ENCODE measurements around the gene SLC44A3. TPM values are rescaled to one million over a fixed set of nuclear protein-coding genes. Genes with fewer than 3 reads are reported as not detected.

The SLC44A3 gene
- total and polyA plus RNA-seq, 4 donors = 9.3 to 31.8 (median 11.6) TPM

DNA sequence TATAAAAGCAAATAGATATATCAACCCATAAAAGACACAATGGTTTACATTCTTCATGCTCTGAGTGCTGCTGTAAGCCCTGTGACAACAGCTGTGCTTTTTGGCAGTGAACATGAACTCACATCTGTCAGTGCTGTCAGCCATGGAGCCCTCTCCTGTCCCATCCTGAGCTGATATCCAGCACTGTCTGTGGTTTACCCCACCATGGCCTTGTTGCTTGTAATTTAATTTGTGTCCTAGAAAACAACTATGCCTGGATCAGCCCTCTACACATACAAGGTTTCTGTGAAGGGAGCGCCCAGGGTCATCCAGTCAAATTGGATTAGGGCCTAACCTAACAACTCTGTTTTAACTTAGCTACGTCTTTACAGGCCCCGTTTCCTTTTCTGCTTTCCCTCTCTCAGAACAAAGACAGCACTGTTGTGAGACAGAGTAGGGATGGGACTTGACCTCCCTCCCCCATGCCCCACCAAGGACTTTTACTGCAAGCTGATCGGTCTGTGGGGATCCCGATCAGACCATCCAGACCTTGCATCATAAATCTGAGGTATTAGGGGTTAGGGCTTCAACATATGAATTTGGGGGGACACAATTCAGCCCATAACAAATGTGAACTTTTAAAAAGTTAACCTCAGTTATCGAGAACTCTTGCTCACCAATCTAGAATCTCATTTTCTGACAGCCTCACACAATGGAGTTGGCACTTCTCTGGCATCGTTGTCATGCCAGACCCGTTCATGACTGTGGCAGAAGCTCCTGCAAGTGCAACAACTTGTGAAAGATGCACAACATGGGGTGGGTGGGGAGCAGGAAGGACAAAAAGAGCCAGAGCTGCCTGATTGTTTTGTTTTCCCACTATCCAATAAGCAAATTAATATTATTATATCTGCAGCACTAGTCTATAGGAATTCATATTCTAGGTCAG is 16.4 kb upstream of the SLC44A3 start:
- peaks cover 0 to 36% (median 3%) of the 10 kb centered on the region in 5 donors for H3K4me1 ChIP-seq (ENCODE audit: control insufficient read depth in 5 of 5, insufficient read depth in 5 of 5, low read length in 5 of 5)
- ATAC-seq (ENCODE audit: insufficient read depth, low FRiP score) (no peak), DNase-seq (peak; percentile 71 to 89 (median 83))
- H3K36me3 ChIP-seq (ENCODE audit: control insufficient read depth in 4 of 4, insufficient read depth in 4 of 4, low read length in 4 of 4) = no peaks in the 10 kb centered on the region
- 78 to 87% methylated on average over 8 of the region's 8 CpGs for WGBS, 2 donors
- H3K9ac ChIP-seq (ENCODE audit: insufficient read depth in 1 of 2, low read length in 2 of 2) = no peak overlapping the region
- no peak overlapping the region for H3K4me3 ChIP-seq
- H3K27ac ChIP-seq (ENCODE audit: low read depth in 1 of 2, low read length in 1 of 2) = no peak overlapping the region
- H3K27me3 ChIP-seq (ENCODE audit: control insufficient read depth in 3 of 3, insufficient read depth in 3 of 3, low read length in 2 of 3) = no peaks in the 10 kb centered on the region
- H3K9me3 ChIP-seq (ENCODE audit: control insufficient read depth in 4 of 4, insufficient read depth in 3 of 4, low read length in 3 of 4) = no peaks in the 10 kb centered on the region
- TF ChIP-seq, protein P1, sequence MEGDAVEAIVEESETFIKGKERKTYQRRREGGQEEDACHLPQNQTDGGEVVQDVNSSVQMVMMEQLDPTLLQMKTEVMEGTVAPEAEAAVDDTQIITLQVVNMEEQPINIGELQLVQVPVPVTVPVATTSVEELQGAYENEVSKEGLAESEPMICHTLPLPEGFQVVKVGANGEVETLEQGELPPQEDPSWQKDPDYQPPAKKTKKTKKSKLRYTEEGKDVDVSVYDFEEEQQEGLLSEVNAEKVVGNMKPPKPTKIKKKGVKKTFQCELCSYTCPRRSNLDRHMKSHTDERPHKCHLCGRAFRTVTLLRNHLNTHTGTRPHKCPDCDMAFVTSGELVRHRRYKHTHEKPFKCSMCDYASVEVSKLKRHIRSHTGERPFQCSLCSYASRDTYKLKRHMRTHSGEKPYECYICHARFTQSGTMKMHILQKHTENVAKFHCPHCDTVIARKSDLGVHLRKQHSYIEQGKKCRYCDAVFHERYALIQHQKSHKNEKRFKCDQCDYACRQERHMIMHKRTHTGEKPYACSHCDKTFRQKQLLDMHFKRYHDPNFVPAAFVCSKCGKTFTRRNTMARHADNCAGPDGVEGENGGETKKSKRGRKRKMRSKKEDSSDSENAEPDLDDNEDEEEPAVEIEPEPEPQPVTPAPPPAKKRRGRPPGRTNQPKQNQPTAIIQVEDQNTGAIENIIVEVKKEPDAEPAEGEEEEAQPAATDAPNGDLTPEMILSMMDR (IDR thresholded peaks at IDR 0.05; ENCODE audit: control extremely low read depth, extremely low read depth) = no peak

DNA sequence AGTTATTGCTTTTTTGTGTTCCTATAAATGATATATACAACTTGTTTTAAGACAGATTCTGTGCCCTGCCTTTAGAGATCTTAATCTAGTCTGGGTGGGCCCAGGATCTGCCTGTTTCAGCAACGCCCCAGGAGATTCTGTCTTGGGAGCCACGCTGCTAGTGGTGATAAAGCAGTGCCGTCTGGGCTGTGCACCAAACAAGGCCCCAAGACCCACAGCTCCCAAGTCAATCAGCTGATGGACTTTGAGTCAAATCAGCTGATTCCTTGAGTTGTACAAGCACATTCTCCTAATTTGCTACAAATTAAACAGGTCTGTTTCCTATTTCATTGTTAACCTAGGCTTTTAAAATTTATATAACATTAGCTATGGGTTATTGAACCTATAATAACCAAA is 15.7 kb upstream of the SLC44A3 start:
- H3K9me3 ChIP-seq (ENCODE audit: control insufficient read depth in 4 of 4, insufficient read depth in 3 of 4, low read length in 3 of 4) = no peaks in the 10 kb centered on the region
- no peak overlapping the region for H3K4me3 ChIP-seq
- TF ChIP-seq, protein P1 (IDR thresholded peaks at IDR 0.05; ENCODE audit: control extremely low read depth, extremely low read depth) = no peak
- H3K36me3 ChIP-seq (ENCODE audit: control insufficient read depth in 4 of 4, insufficient read depth in 4 of 4, low read length in 4 of 4) = no peaks in the 10 kb centered on the region
- 85 to 94% methylated on average over 3 of the region's 3 CpGs for WGBS, 2 donors
- DNase-seq (no peak), ATAC-seq (ENCODE audit: insufficient read depth, low FRiP score) (no peak)
- no peak overlapping the region for H3K27ac ChIP-seq (ENCODE audit: low read depth in 1 of 2, low read length in 1 of 2)
- H3K9ac ChIP-seq (ENCODE audit: insufficient read depth in 1 of 2, low read length in 2 of 2) = no peak overlapping the region
- peaks cover 0 to 36% (median 3%) of the 10 kb centered on the region in 5 donors for H3K4me1 ChIP-seq (ENCODE audit: control insufficient read depth in 5 of 5, insufficient read depth in 5 of 5, low read length in 5 of 5)
- no peaks in the 10 kb centered on the region for H3K27me3 ChIP-seq (ENCODE audit: control insufficient read depth in 3 of 3, insufficient read depth in 3 of 3, low read length in 2 of 3)

DNA sequence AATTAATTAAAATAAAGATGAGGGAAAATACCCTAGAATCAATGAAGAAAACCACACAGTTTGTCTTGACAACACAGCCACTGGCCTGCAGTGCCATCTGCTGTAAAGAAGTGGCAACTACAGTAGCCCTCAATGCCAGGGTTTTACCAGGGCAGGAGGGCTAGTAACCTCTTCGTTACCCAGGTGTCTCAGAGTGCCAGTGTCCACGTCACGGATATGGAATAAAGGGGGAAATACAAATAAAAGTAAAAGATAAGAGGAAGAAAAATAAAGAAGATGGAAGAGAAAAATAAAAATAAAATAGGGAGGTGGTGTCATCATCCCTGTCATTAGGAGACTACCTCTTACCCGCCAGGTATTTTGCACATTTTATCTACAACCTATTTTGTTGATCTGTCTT is 14.2 kb upstream of the SLC44A3 start:
- WGBS, 2 donors = 21 to 22% methylated on average over 4 of the region's 4 CpGs
- no peak for ATAC-seq (ENCODE audit: insufficient read depth, low FRiP score)
- no peak overlapping the region for H3K27ac ChIP-seq (ENCODE audit: low read depth in 1 of 2, low read length in 1 of 2)
- no peaks in the 10 kb centered on the region for H3K36me3 ChIP-seq (ENCODE audit: control insufficient read depth in 4 of 4, insufficient read depth in 4 of 4, low read length in 4 of 4)
- no peaks in the 10 kb centered on the region for H3K27me3 ChIP-seq (ENCODE audit: control insufficient read depth in 3 of 3, insufficient read depth in 3 of 3, low read length in 2 of 3)
- DNase-seq = peak; percentile 60 to 66 (median 66)
- H3K4me1 ChIP-seq (ENCODE audit: control insufficient read depth in 5 of 5, insufficient read depth in 5 of 5, low read length in 5 of 5) = peaks cover 0 to 36% (median 3%) of the 10 kb centered on the region in 5 donors
- H3K4me3 ChIP-seq = no peak overlapping the region
- TF ChIP-seq, protein P1 (IDR thresholded peaks at IDR 0.05; ENCODE audit: control extremely low read depth, extremely low read depth) = peak; percentile 85
- H3K9ac ChIP-seq (ENCODE audit: insufficient read depth in 1 of 2, low read length in 2 of 2) = no peak overlapping the region
- no peaks in the 10 kb centered on the region for H3K9me3 ChIP-seq (ENCODE audit: control insufficient read depth in 4 of 4, insufficient read depth in 3 of 4, low read length in 3 of 4)
